ENCODE measurements around the gene KDELR1.

Gene KDELR1

DNA sequence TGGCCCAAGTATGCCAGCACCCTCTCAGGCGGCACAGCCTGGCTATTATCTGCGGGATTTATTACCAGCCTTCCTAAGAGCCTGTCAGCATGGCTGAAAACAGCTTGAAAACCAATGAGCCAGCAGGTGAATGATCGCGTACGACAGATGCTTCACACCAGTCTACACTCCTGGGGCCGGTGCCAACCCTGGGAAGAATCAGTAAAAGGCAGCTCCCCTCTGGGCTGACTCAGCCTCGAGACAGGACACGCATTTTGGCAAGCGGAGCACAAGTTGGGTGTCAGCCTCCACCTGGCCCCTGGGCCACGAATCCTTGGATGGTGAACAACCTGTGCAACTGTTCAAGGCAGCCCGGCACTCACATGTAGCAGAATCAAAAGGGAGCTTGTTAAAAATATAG, 50.4 kb downstream of the KDELR1 start:
- no peak overlapping the region for H3K4me3 ChIP-seq (ENCODE audit: control insufficient read depth, low read depth, low read length)
- TF ChIP-seq CTCF (conservative IDR thresholded peaks at IDR 0.05; ENCODE audit: control insufficient read depth, insufficient read depth, low read depth, low read length) = no peak
- DNase-seq (ENCODE audit: low read depth) = peak; percentile 59

GRCh38 chr19:48338802-48339503, 52.4 kb downstream of the KDELR1 start:
- TF ChIP-seq CTCF (conservative IDR thresholded peaks at IDR 0.05; ENCODE audit: control insufficient read depth, insufficient read depth, low read depth, low read length) = no peak
- DNase-seq (ENCODE audit: low read depth) = no peak
- no peak overlapping the region for H3K4me3 ChIP-seq (ENCODE audit: control insufficient read depth, low read depth, low read length)

DNA sequence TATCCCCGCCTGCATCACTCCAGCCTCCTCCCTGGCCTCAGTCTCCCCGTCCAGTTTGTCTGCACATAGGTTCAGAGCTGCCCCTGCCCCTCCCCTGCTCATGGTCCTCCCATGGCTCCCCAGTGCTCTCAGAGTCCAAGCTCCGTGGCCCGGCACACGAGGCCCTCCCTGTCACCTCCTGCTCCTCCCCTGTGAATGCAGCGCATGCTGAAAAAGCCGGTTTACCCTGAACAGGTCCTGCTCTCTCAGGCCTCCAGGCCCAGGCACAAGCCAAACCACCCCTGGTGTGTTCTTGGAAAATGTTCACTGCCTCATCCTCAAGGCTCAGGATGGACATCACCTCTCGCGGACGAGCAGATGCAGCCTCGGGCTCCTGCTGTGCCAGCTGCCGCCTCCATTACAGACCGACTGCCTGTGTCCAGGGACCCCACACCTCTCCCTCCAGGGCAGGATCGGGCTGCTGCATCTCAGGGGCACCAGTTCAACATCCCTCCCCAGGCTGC, 53.0 kb downstream of the KDELR1 start:
- DNase-seq (ENCODE audit: low read depth) = no peak
- H3K4me3 ChIP-seq (ENCODE audit: control insufficient read depth, low read depth, low read length) = no peak overlapping the region
- no peak for TF ChIP-seq CTCF (conservative IDR thresholded peaks at IDR 0.05; ENCODE audit: control insufficient read depth, insufficient read depth, low read depth, low read length)

GRCh38 chr19:48333467-48334384, 57.6 kb downstream of the KDELR1 start:
- H3K4me3 ChIP-seq (ENCODE audit: control insufficient read depth, low read depth, low read length) = peak overlapping the region; percentile 48
- peak; percentile 92 for DNase-seq (ENCODE audit: low read depth)
- peak; percentile 64 for TF ChIP-seq CTCF (conservative IDR thresholded peaks at IDR 0.05; ENCODE audit: control insufficient read depth, insufficient read depth, low read depth, low read length)

DNA sequence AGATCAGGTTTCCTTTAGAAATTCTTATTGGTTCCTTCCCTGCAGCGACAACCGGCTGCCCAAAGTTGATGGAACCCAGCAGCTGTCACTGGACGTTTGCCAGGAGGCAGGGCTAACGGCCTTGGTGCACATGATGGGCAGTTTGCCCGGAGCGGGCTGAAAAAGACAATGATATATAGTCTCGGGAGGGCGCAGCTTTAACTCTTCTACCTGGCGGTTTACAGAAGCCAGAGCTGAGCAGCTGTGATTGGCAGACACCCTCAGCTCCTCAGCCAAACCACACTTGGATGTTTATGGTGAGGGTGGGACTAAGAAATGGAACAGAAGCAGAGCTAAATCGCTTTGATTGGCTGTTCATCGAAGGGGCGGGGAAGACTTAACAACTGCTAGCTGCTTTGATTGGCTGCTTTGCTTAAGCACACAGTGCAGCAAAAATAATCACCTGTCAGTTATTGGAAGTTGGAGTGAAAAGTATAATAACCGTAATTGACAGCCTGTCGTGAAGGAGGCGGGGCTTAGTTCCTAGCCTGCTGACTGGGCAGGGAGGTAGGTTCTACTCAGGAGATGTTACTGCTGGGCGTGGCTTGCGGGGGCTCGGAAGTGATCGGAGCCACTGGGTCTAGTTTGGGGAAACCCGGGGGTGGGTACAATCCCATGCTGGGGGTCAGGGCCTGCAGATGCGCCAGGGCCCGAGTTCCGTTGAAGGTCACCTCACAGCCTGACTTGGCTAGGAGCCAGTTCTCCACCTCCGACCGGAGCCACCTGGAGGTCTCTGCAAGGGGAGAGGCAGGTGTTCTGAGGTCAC, 58.5 kb downstream of the KDELR1 start:
- TF ChIP-seq CTCF (conservative IDR thresholded peaks at IDR 0.05; ENCODE audit: control insufficient read depth, insufficient read depth, low read depth, low read length) = no peak
- peak; percentile 99 for DNase-seq (ENCODE audit: low read depth)
- H3K4me3 ChIP-seq (ENCODE audit: control insufficient read depth, low read depth, low read length) = peak overlapping the region; percentile 31
